GM18861 (cell line): ENCODE measurements around the gene MRPL58.
"Not testable (repeated sequence)": the region's sequence is repeated elsewhere in the genome, so short reads cannot be mapped to it uniquely, and the experiment has no call there.

Source experiments
- ATAC-seq: cut with Tn5 transposase; IDR thresholded peaks from one replicate; pipeline ENCODE4 v1.9.1; 2021; ENCODE audit not compliant: unreplicated experiment

MRPL58 gene

DNA sequence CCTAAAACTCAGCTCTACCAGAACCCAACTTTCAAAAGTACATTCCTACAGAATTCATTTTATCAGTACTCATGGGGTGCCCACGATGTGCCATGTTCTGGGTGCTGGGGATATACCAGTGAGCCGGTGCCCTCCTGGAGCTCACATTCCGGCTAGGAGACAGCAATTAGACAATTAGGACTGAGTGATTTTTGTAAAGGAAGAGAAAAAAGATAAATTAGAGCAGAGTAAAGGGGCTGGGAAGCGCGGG, 449 bp upstream of the MRPL58 start:
- ATAC-seq = no peak

DNA sequence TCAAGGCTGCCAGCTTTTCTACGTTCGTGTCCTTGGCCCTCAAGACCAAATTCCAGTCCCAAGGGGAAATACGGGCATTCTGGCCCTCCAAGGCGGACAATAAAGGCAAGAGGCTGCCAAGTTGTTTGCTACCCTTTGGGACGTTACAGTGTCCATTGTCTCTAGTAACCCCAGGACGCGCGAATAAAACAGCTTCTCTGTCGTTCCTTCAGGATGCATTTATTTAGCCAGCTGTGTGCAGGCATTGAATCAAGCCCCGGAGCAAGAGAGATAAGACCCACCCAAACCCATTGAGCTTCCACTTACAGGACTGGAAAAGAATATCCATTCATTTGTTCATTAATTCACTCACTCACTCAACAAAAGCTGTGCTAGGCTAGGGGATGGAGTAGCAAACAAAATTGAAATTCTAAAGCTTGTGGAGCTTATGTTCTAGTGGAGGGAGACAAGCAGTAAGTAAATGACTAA, 656 bp downstream of the MRPL58 start:
- no peak for ATAC-seq

DNA sequence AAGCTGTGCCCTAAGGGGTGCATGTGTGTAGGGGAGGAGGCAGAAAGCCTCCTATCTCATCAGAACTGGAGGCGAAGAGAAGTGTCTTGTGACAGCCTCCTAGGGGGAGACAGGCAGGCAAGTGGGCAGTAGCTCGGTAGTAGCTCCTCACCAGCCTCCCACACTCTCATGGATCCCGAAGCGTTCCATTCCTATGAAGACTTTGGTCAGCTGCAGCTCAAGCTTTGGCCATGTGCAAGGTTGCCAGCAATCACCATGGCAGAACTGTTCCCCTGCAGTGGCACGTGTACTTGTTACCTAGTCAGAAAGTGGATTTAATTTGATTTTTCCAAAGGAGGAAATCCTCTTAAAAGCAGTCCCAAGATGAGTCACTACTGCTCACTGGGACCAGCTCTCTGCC, 6.7 kb downstream of the MRPL58 start:
- ATAC-seq = no peak

DNA sequence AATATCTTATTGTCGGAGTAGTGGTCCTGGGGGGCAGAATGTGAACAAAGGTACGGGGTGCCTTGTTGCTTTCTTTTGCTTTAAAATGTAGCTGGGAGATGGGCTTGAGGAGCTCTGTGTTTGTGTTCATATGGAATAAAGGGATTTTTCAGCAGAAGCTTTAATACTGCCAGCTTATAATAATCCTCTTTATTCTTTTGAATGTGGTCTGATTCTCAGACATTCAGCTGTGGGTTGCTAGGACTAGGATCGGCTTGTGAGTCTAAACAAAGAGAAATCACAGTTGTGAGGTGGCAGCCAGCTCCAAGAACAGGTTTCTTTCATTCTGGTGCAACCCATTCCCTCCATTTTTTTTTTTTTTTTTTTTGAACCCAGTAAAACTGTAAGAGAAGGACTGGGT, 7.2 kb downstream of the MRPL58 start:
- no peak for ATAC-seq

DNA sequence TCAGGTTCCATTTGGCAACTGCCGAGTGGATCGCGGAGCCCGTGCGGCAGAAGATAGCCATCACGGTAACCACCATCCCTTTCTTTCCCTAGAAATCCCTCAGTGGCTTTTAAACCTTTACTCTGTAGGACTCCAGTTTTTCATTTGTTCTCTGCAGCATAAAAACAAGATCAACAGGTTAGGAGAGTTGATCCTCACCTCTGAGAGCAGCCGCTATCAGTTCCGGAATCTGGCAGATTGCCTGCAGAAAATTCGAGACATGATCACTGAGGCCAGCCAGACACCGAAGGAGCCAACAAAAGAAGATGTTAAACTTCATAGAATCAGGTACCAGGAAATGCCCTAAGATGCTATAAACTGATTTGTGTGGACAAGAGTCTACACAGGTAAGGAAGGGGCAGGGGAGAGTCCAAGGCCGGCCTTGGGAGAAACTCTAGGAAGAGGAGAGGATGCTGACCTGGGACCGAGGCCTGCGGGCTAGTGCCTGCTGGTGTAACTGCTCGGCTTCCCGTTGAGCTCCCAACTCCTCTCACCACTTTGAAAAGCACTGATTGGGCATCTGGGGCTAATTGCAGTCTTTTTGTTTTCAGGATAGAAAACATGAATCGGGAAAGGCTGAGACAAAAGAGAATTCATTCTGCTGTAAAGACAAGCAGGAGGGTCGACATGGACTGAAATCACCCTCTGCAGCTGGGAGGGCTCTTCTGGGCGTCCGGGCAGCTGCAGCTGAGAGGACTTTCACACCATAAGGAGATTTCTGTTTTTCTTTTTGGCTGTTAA, 8.1 kb downstream of the MRPL58 start:
- no peak for ATAC-seq

DNA sequence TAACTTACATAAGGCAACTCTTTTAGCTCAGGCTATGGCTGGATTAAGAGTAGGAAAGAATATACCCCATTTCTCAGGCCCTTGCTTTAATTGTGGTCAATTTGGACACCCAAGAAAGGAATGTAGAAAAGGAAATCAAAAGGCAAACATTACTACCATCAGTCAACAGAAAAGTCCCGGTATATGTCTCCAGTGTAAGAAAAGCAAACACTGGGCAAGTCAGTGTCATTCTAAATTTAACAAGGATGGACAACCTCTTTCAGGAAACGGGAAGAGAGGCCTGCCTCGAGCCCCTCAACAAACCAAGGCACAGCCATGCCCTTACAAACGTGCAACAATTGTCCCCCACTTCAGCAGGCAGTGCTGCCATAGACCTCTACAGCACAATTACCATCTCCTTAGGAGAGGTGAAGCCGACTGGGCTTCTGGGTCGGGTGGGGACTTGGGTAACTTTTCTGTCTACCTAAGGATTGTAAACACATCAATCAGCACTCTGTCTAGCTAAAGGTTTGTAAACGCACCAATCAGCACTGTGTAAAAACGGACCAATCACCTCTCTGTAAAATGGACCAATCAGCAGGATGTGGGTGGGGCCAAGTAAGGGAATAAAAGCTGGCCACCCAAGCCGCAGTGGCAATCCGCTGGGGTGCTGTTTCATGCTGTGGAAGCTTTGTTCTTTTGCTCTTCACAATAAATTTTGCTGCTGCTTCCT, 12.4 kb downstream of the MRPL58 start:
- no peak for ATAC-seq

DNA sequence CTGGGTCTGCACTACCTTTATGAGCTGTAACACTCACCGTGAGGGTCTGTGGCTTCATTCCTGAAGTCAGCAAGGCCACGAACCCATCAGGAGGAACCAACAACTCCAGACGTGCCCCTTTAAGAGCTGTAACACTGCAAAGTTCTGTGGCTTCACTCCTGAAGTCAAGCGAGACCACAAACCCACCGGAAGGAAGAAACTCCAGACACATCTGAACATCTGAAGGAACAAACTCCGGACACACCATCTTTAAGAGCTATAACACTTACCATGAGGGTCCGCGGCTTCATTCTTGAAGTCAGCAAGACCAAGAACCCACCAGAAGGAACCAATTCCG, 12.9 kb downstream of the MRPL58 start:
- ATAC-seq = not testable (repeated sequence)

DNA sequence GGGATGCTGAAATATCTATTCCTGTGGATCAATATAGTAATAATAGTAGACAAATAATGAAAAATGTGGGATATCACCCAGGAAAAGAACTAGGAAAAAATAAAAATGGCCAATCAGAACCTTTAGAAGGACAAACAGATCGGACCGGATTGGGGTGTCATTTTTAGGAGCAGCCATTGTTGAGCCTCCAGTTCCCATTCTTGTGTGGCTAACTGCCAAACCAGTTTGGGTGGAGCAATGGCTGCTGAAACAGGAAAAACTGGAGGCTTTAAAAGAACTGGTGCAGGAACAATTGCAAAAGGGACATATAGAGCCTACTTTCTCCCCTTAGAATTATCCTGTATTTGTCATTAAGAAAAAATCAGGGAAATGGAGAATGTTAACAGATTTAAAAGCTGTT, 14.2 kb downstream of the MRPL58 start:
- ATAC-seq = not testable (repeated sequence)

DNA sequence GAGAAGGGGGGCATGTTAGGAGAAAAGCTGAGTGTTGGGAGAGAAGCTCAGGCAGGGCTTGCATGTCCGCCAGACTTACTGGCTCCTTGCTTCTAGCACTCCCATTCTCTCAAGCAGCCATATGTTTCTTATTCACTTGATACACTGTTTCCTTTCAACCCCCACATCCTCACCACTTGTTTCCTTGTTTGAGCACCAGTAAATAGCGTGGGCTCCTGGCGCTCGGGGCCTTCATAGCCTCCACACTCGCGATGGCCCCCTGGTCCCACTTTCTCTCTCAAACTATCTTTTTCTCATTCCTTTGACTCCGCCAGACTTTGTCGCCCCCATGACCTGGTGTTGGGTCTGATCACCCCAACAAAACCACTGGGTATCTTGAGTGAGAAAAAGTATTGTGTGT, 17.7 kb downstream of the MRPL58 start:
- no peak for ATAC-seq

DNA sequence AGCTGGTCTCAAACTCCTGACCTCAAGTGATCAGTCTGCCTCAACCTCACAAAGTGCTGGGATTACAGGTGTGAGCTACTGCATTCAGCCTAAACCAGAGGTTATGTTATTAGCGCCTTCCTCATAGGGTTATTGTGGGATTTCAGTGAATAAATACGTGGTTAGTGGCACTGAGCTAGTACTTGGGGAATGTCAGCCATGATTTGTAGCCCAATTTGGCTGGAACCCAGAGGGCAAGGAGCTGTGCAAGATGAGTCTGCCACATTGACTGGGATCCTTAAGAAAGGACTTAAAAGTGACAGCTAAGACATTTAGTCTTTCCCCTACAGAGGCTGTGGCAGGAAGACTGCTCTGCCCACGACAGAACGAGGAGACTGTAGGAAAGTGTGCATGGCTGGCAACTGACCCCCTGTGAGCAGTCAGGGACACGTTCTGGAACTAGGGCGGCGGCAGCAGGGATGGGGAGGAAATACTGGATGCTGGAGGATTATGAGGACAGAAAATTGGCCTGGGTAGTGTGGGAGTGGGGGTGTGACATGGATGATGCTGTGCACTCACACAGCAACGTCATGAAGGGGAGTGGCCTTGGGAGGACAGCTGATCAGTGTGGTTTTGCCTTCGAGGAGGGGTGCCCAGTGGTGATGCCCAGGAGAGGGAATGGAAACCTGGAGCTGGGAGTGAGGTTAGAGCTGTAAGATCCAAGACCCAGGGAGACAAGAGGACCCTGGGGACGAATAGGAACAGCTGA, 19.7 kb downstream of the MRPL58 start:
- no peak for ATAC-seq

DNA sequence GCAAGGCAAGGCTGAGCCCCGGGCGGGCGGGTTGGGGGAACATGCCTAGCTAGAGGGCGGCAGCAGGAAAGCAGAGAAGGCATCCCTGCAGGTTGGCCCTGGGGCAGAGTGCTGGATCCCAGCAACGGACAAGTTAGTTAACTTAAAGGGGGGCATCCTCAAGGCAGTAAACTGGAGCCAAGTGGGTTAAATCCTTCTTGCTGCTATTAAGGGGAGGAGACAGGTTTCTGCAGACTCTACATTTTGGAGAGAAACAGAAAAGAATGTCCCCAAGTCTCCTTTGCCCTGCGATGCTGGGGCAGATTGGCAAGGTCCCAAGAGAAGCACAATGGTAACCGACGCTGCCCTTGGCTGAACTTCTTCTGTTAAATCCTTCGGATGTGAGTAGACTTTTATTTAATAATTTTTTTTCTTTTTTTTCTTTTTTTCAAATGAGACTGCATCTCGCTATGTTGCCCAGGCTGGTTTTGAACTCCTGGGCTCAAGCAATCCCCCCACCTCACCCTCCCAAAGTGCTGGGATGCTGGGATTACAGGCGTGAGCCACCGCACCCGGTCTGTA, 20.3 kb downstream of the MRPL58 start:
- ATAC-seq = no peak

DNA sequence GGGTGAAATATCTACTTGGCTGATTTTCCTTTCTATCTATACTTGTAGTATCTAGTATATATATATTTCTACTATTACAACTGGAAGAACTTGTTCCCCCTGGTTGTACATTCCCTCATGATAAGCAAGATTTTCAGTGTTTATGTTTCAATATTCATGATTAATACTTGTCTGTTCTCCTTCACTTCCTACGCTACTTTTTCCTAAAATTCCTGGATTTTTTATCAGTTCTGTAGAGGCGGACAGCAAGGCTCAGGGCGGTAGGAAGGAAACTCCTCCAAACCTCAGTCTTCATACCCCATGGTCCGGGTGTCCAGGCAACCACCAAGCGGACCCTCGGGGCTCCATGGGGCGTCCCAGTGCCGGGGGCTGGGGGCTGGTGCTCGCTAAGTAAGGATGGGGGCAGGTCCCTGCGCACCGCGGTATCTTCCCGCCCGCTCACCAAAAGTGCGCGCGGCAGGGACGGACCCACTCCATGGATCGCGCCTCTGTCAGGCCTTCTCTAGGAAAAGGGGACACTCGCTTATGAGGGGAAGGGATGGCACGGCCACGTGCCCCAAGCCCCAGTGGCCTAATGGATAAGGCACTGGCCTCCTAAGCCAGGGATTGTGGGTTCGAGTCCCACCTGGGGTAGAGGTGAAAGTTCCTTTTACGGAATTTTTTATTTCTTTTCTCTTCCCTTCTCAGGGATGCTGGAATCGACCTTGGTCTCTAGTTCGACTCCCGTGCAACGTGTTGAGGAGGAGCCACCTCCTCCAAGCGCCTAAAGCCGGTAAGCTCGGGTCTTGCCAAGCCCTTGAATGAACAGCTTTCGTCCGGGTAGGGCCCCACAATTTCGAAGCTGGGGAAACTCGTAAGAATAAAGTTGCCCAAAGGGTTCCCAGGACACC, 21.1 kb downstream of the MRPL58 start:
- no peak for ATAC-seq

DNA sequence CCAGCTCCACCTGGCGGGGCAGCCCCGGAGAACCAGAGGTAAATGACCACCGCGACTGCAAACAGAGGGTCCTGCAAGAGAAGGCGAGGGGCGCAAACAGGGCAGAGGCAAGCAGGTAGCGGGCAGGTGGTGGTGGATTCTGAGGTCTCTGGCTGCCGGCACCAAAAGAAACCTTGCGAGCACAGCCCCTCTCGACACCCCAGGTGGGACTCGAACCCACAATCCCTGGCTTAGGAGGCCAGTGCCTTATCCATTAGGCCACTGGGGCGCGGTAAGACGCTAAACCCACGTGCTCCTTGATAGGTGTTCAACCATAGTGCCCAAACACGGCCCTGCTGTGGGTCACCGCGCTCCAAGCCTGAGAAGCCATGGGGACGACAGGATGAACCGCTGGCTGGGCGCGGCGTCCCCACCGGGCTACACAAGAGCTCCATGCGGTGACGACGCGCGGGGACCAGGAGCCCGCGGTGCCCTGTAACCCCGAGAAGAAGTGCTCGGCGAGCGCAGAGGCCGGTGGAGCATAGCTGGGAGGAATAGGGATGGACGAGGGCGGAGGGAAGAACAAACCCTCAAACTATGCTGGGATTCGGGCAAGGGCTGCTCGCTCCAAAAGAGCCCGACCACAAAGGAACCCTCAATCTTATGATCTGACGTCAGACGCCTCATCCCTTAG, 21.9 kb downstream of the MRPL58 start:
- no peak for ATAC-seq

DNA sequence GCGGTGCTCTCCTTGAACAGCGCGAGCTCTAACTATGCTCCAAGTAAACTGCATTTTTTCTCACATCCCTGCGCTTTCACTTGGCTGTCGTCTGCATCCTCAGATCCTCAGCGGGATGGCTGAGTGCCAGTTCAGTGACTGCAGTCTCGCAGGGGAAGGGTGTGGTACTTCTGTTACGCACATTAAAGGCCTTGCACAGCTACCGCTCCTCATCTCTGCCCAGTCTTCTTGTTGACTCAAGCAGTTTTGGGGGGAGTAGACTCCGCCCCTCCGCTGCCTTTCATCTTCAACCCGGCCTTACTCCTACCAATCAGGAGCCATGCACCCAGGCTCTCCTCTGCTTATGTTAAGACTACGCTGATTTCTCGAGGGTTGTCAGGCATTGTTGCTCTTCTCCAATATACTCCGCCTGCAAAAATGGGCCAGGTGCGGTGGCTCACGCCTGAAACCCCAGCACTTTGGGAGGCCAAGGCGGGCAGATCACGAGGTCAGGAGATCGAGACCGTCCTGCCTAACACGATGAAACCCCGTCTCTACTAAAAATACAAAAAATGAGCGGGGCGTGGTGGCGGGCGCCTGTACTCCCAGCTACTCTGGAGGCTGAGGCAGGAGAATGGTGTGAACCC, 24.3 kb downstream of the MRPL58 start:
- ATAC-seq = no peak

DNA sequence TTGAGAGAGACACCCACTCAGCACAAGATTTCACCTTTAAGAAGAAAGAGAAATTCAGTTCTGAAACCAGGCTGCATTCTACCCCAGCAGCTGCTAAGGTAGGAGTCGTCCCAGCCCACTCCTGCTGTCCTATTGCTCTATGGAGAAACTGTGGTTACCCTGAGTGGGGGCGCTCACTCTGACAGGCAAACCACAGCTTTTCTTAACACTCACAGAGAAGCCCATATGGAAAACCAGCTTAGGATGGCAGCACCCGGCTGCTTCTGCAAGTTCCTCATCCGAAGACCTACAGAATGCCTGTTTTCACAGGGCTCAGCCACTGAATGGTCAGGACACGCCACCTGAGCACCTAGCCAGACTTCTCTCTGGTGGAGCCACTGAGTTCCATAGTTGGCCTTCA, 26.8 kb downstream of the MRPL58 start:
- no peak for ATAC-seq

DNA sequence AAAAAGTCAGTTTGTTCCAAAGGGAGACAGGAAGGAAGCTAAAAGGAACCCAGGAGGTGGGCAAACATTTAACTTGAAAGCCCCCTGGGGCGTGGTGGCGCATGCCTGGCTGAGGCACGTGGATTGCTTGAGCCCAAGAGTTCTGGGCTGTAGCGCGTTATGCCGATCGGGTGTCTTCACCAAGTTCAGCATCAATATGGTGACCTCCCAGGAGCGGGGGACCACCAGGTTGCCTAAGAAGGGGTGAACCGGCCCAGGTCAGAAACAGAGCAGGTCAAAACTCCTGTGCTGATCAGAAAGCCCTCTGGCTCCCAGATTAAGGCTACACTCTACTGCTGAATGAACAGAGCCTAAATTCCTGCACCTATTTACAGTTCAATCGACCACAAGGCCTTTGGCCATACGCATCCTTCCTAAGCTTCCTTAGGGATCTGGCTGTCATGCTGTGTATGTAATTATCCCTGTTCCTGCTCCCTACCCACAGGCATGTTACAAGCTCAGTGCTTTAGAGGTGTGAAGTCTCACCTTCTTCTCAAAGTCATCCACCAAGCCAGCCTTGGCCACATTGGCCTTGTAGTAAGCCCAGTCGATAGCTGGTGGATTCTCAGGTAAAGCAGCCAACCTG, 29.3 kb downstream of the MRPL58 start:
- no peak for ATAC-seq

DNA sequence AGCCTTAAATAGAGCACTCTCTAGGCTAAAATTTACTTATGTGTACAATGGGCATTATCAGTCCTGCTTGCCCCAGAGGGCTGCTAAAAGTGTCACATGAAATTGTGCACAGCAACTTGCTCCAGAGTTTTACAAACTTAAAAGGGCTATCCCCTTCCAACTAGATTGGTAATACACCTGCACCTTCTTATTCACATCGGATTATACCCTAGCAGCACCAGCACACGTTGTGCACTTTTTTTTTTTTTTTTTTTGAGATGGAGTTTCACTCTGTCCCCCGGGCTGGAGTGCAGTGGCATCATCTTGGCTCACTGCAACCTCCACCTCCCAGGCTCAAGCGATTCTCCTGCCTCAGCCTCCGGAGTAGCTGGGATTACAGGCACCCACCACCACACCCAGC, 31.3 kb downstream of the MRPL58 start:
- not testable (repeated sequence) for ATAC-seq

DNA sequence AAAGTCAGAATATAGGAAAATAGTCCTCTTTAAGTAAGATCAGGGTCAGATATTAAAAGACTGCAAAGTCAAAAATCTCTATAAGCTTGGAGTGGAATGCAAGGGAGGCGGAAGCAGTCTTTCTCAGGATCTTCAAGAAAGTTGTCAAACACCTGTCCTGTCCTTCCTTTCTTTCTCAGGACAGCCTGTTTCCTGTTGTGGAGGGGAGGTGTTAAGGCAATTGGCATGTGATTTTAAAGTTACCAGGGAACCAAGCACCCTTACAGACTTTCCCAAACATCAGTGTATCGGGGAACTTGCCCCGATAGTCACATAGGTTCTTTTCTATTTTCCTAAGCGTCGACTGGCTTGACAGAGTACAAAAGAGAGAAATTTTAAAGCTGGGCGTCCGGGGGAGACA, 32.2 kb downstream of the MRPL58 start:
- no peak for ATAC-seq

DNA sequence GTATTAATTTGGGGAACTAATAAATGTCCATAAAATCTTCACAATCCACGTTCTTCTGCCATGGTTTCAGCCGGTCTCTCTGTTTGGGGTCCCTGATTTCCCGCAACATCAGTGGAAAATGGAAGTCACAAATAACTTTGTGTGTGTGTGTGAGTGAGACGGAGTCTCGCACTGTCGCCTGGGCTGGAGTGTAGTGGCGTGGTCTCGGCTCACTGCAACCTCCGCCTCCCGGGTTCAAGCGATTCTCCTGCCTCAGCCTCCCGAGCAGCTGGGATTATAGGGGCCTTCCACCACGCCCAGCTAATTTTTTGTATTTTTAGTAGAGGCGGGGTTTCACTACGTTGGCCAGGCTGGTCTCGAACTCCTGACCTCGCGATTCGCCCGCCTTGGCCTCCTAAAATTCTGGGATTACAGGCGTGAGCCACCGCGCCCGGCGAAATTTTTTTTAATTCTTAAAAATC, 33.5 kb downstream of the MRPL58 start:
- ATAC-seq = not testable (repeated sequence)
